Kidney (tissue), 14 donors: ENCODE results near the gene HPSE2. TPM values are rescaled to one million over a fixed set of nuclear protein-coding genes. Genes with fewer than 3 reads are reported as not detected.

Experiments
- DNase-seq, 5 donors: peaks; one replicate each; pipeline ENCODE4 v3.0.0-alpha.2; 2013 to 2020
- FAIRE-seq: peaks from 2 replicates; lab custom pipeline; 2012; peaks lifted over from hg19 to GRCh38; lab: Jason Lieb, UNC
- H3K27ac ChIP-seq, 2 donors: one replicate each; pipeline ENCODE4 v1.7.0; 2013; ENCODE audit warnings: low read depth in 2 of 2, low read length in 2 of 2, inconsistent platforms in 1 of 2
- H3K27me3 ChIP-seq: one replicate; pipeline ENCODE4 v1.7.1; 2013; ENCODE audit warnings: low read length, inconsistent platforms; ENCODE audit not compliant: control insufficient read depth, insufficient read depth
- H3K36me3 ChIP-seq, 3 donors: one replicate each; pipeline versions ENCODE4 v1.7.0 to v1.7.1; 2013; ENCODE audit warnings: low read length in 3 of 3, control low read depth in 1 of 3, inconsistent platforms in 1 of 3; ENCODE audit not compliant: insufficient read depth in 3 of 3, control insufficient read depth in 2 of 3
- H3K4me1 ChIP-seq, 3 donors: one replicate each; pipeline versions ENCODE4 v1.7.0 to v1.7.1; 2013; ENCODE audit warnings: low read length in 3 of 3, inconsistent platforms in 1 of 3, low read depth in 1 of 3; ENCODE audit not compliant: control insufficient read depth in 2 of 3, insufficient read depth in 2 of 3
- H3K4me3 ChIP-seq, 3 donors: one replicate each; pipeline versions ENCODE4 v1.7.0 to v1.8.1; 2013; ENCODE audit warnings: low read length in 3 of 3, control low read depth in 1 of 3, inconsistent platforms in 1 of 3
- H3K9ac ChIP-seq, 3 donors: one replicate each; pipeline versions ENCODE4 v1.7.0 to v1.7.1; 2013; ENCODE audit warnings: low read length in 3 of 3, control low read depth in 1 of 3, inconsistent platforms in 1 of 3
- H3K9me3 ChIP-seq, 3 donors: one replicate each; pipeline versions ENCODE4 v1.7.0 to v1.7.1; 2013; ENCODE audit warnings: low read length in 3 of 3, control low read depth in 1 of 3, inconsistent platforms in 1 of 3; ENCODE audit not compliant: control insufficient read depth in 2 of 3, insufficient read depth in 1 of 3
- intact Hi-C: fragments of 100-400 bp; cut with DNase I; formaldehyde crosslinking; loops from one replicate; pipeline ENCODE4 v1.11.1; 2022
- polyA plus RNA-seq: library from polyadenylated mRNA; stranded (reverse); fragments of 350-450 nt; fragmentation: Illumina TruSeq; extraction: RNeasy Lipid Tissue Mini Kit (QIAGEN cat#74804); gene quantifications from one replicate; pipeline ENCODE4 v1.2.3, GENCODE V29; 2014; ENCODE audit warnings: low read depth, low replicate concordance; ENCODE audit not compliant: insufficient read depth
- total RNA-seq: library from RNA; stranded (reverse); fragmentation: NEBNext Ultra II Directional; extraction: Animal tissue kit (Norgen Biotek cat#: 25700); gene quantifications from one replicate; pipeline ENCODE4 v1.2.1, GENCODE V29; 2021
- TF ChIP-seq, protein P1 (sequence below): IDR thresholded peaks from 3 replicates; pipeline ENCODE4 v1.5.1; 2012; ENCODE audit warnings: mild to moderate bottlenecking, moderate library complexity, borderline replicate concordance; ENCODE audit not compliant: insufficient read depth; ENCODE audit errors: extremely low read depth
- donor health status: control.
- donor health status: control.
- donor health status: control.
- donor health status: control.
- donor health status: control.
- donor health status: DM: yes; HTN: yes; CAD: no.
- donor health status: Normal renal cell carcinoma (clear cell type).

The HPSE2 gene
- total and polyA plus RNA-seq, 2 donors from 2014 or later = 1.4 to 3.0 TPM

DNA sequence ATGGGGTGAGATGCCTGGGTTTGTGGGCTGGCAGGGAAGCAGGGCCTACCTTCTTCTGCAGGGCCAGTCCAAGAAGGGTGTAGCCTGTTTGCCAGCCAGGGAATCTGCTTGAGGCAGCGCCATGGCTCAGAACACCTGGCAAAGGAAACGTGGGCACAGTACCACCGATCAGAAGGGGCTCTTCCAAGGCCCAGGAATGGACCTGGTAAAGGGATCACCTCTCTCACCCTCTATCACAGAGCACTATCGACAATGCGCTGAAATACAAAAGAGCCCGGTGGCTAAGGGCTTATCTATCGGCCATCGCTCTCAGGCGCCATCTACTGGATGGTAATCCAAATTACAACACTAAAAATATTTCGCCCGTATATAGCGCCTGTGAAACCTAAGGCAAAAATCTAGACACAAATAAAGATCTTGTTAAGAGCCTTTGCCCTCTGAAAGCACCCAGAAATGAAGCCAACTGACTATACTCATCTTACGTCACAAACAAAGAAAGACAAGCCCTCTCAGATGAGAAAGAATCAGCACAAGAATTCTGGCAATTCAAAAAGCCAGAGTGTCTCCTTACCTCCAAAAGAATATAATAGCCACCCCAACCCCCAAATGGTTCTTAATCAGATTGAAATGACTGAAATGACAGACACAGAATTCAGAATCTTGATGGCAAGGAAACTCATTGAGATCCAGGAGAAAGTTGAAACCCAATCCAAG is 571.2 kb downstream of the HPSE2 start:
- Histone ChIP-seq H3K4me3 (no peak overlapping the region), H3K36me3 (no peaks in the 10 kb centered on the region), H3K27me3 (no peaks in the 10 kb centered on the region), H3K9me3 (peaks cover 0 to 15% (median 0%) of the 10 kb centered on the region in 3 donors), H3K27ac (no peak overlapping the region), H3K9ac (no peak overlapping the region), H3K4me1 (no peaks in the 10 kb centered on the region)
- DNase-seq (peak in 1 of 5 donors; percentile 8), FAIRE-seq (no peak)
- intact Hi-C loops = no loop called here
- TF ChIP-seq, protein P1, sequence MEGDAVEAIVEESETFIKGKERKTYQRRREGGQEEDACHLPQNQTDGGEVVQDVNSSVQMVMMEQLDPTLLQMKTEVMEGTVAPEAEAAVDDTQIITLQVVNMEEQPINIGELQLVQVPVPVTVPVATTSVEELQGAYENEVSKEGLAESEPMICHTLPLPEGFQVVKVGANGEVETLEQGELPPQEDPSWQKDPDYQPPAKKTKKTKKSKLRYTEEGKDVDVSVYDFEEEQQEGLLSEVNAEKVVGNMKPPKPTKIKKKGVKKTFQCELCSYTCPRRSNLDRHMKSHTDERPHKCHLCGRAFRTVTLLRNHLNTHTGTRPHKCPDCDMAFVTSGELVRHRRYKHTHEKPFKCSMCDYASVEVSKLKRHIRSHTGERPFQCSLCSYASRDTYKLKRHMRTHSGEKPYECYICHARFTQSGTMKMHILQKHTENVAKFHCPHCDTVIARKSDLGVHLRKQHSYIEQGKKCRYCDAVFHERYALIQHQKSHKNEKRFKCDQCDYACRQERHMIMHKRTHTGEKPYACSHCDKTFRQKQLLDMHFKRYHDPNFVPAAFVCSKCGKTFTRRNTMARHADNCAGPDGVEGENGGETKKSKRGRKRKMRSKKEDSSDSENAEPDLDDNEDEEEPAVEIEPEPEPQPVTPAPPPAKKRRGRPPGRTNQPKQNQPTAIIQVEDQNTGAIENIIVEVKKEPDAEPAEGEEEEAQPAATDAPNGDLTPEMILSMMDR = peak; percentile 46

DNA sequence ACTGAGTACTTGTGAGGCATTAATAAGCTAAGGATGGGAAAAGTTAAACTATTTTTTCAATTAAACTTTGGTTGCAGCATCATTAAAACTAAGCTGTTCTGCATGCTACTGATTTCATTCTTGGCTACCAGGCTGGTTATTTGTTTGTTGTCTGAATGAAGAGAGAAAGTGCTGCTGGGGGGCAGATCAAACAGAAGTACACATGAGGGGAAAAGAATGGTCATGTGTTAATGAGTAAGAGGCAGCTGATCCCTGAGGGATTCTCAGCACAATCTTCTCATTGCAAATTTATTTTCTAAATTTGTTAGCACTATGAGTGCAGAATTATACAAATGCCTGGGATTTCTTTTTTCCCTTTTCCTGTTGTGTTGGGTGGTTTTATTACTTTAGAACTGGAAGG is 575.7 kb downstream of the HPSE2 start:
- H3K9me3 ChIP-seq = peaks cover 0 to 4% (median 0%) of the 10 kb centered on the region in 3 donors
- DNase-seq (no peak), FAIRE-seq (no peak)
- H3K27ac ChIP-seq = no peak overlapping the region
- TF ChIP-seq, protein P1 = no peak
- H3K36me3 ChIP-seq = no peaks in the 10 kb centered on the region
- intact Hi-C loops = no loop called here
- H3K4me3 ChIP-seq = no peak overlapping the region
- no peaks in the 10 kb centered on the region for H3K4me1 ChIP-seq
- no peaks in the 10 kb centered on the region for H3K27me3 ChIP-seq
- no peak overlapping the region for H3K9ac ChIP-seq

DNA sequence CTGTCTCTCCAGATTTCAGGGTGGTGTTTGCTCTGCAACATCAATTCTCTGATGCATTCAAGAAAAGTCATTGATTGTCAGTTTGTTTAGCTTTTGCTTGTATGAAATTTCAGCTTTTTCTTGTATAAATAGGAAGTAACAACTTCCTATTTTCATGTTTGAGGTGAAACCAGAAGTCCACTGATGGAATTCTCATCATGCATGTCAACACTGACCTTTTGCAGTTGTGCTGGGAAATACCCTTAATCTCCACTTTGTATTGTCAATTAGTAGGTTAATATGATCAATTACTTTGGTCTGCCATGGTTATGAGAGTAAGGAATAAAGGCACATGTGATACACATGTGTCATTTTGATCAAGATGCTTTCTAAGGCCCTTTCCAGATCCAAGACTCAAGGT is 580.2 kb downstream of the HPSE2 start:
- Histone ChIP-seq H3K36me3 (no peaks in the 10 kb centered on the region), H3K27me3 (no peaks in the 10 kb centered on the region), H3K4me3 (no peak overlapping the region), H3K27ac (no peak overlapping the region), H3K4me1 (no peaks in the 10 kb centered on the region), H3K9me3 (no peaks in the 10 kb centered on the region), H3K9ac (no peak overlapping the region)
- FAIRE-seq (no peak), DNase-seq (no peak)
- TF ChIP-seq, protein P1 = no peak
- intact Hi-C loops = no loop called here
